ENCODE results near the gene LIN7A.

DNA sequence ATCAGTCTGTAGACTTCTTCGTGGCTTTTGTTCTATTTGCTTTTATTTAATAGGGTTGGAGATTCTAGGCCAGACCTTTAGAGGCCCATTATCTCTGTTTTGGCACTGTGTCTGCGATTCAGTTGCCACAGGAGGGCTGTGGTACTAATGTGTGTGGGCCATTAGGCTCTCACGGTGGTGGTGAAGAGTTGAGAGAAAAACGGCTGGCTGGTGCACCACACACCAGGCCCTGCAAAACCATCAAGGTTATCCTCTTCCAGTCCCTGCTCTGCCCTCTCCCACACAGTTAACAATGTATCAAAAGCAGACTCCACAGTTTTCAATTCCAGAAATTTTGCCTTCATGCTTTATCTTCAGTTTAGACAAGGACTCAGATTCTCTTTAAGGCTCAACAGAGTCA lies 123.3 kb downstream of the LIN7A start:
- TF ChIP-seq GATA3 (IDR thresholded peaks at IDR 0.05; ENCODE audit: low read depth, low read length) (no peak), GATA2 (IDR thresholded peaks at IDR 0.05; ENCODE audit: low read depth, low read length) (no peak)
